Astrocyte (in vitro differentiated cells and primary cell): ENCODE results near the gene BAG5. TPM values are rescaled to one million over a fixed set of nuclear protein-coding genes. Genes with fewer than 3 reads are reported as not detected.

Experiments used
- DNase-seq: peaks from one replicate; pipeline ENCODE4 v3.0.0-alpha.2; 2010; ENCODE audit warnings: low read depth
- FAIRE-seq: peaks from 2 replicates; lab custom pipeline; 2011; peaks lifted over from hg19 to GRCh38; lab: Jason Lieb, UNC
- H2AFZ ChIP-seq: 2 replicates; pipeline ENCODE4 v1.6.0; 2012; ENCODE audit warnings: low read depth, low read length, inconsistent platforms
- H3K27ac ChIP-seq: 2 replicates; pipeline ENCODE4 v1.5.1; 2011; ENCODE audit warnings: low read depth, low read length, inconsistent platforms
- H3K27me3 ChIP-seq: 2 replicates; pipeline ENCODE4 v1.6.0; 2011; ENCODE audit warnings: low read length, inconsistent platforms; ENCODE audit not compliant: insufficient read depth
- H3K36me3 ChIP-seq: 2 replicates; pipeline ENCODE4 v1.5.1; 2011; ENCODE audit warnings: low read length, inconsistent platforms; ENCODE audit not compliant: insufficient read depth
- H3K4me1 ChIP-seq: 2 replicates; pipeline ENCODE4 v1.5.1; 2011; ENCODE audit warnings: low read length, inconsistent platforms; ENCODE audit not compliant: insufficient read depth
- H3K4me2 ChIP-seq: 2 replicates; pipeline ENCODE4 v1.6.0; 2012; ENCODE audit warnings: low read length, inconsistent platforms
- H3K4me3 ChIP-seq: 2 replicates; pipeline ENCODE4 v1.5.1; 2011; ENCODE audit warnings: low read depth, mild to moderate bottlenecking, low read length, inconsistent platforms; ENCODE audit not compliant: insufficient read depth
- H3K79me2 ChIP-seq: 2 replicates; pipeline ENCODE4 v1.6.0; 2012; ENCODE audit warnings: mild to moderate bottlenecking, low read length, inconsistent platforms; ENCODE audit not compliant: insufficient read depth
- H3K9ac ChIP-seq: 2 replicates; pipeline ENCODE4 v1.6.0; 2012; ENCODE audit warnings: mild to moderate bottlenecking, low read length, inconsistent platforms
- H3K9me3 ChIP-seq: 2 replicates; pipeline ENCODE4 v1.5.1; 2012; ENCODE audit warnings: low read depth, mild to moderate bottlenecking, low read length, inconsistent platforms; ENCODE audit not compliant: insufficient read depth
- H4K20me1 ChIP-seq: 2 replicates; pipeline ENCODE4 v1.6.0; 2012; ENCODE audit warnings: low read length, inconsistent platforms; ENCODE audit not compliant: insufficient read depth
- H3K27ac Mint-ChIP-seq: one replicate; pipeline ENCODE4 v1.8.0; 2021; ENCODE audit warnings: mild to moderate bottlenecking, mixed read lengths; ENCODE audit not compliant: unreplicated experiment
- H3K27me3 Mint-ChIP-seq: one replicate; pipeline ENCODE4 v1.8.0; 2021; ENCODE audit warnings: low read depth, mixed read lengths; ENCODE audit not compliant: unreplicated experiment
- H3K36me3 Mint-ChIP-seq: one replicate; pipeline ENCODE4 v1.8.0; 2021; ENCODE audit warnings: low read depth, mixed read lengths; ENCODE audit not compliant: unreplicated experiment
- H3K4me1 Mint-ChIP-seq: one replicate; pipeline ENCODE4 v1.8.0; 2021; ENCODE audit warnings: low read depth, mixed read lengths; ENCODE audit not compliant: unreplicated experiment
- H3K4me3 Mint-ChIP-seq: one replicate; pipeline ENCODE4 v1.8.0; 2021; ENCODE audit warnings: mild to moderate bottlenecking, moderate library complexity, mixed read lengths; ENCODE audit not compliant: unreplicated experiment
- H3K9me3 Mint-ChIP-seq: one replicate; pipeline ENCODE4 v1.8.0; 2021; ENCODE audit warnings: mild to moderate bottlenecking, mixed read lengths; ENCODE audit not compliant: unreplicated experiment
- EZH2 ChIP-seq: IDR thresholded peaks from 2 replicates; pipeline ENCODE4 v1.6.1; 2012; ENCODE audit warnings: mild to moderate bottlenecking, low read length, inconsistent platforms; ENCODE audit not compliant: insufficient read depth
- total RNA-seq: library from RNA; stranded (reverse); gene quantifications from 2 replicates; pipeline ENCODE4 v1.2.1, GENCODE V29; 2021
- TF ChIP-seq, protein P1 (sequence below): IDR thresholded peaks from 2 replicates; pipeline ENCODE4 v1.5.1; 2011; ENCODE audit warnings: low read depth, mild to moderate bottlenecking, inconsistent platforms, low read length, moderate library complexity; ENCODE audit not compliant: insufficient read depth

The BAG5 gene
- total RNA-seq, 1 donor from 2014 or later: 35.2 TPM

DNA sequence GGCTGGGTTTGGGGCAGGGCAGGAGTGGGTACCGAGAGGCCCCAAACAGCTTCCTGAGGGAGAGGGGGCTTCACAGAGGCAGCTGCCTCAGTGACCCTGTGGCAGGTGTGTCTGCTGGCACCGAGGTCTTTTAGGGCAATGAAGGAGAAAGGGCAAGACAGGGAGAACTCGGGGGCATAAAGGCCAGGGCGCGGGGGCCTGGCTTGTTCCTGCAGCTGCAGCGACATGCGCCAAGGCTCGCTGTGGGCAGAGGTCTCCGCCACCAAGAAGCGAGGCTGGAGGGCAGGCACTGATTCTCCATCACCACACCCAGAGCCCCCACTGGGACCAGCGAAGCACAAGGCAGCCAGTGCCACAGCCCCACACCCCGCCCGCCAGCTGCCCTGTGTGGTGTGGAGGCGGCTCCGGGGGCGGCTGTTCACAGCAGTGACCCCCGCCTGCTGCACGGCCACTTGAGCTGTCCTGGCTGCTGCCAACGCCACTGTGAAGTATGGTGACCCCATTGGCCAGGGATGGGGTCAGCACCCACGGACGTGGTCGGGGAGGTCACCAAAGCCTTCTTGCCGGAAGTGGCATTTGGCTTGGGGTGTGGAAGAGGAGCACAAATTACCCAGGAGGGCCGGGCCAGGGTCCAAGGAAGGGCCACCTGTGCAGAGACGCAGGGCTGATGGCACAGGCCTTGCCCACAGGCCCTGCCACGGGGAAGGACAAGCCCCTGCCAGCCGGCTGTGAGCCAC is 16.4 kb downstream of the BAG5 start:
- Mint-ChIP-seq H3K27ac (no peak overlapping the region), H3K4me3 (no peak overlapping the region), H3K27me3 (no peaks in the 10 kb centered on the region), H3K9me3 (no peaks in the 10 kb centered on the region), H3K4me1 (peaks cover 4% of the 10 kb centered on the region), H3K36me3 (no peaks in the 10 kb centered on the region)
- Histone ChIP-seq H3K4me3 (no peak overlapping the region), H3K9ac (no peak overlapping the region), H3K27ac (no peak overlapping the region), H3K4me1 (peaks cover 16% of the 10 kb centered on the region), H3K4me2 (no peak overlapping the region), H3K27me3 (no peaks in the 10 kb centered on the region), H3K79me2 (no peaks in the 10 kb centered on the region), H4K20me1 (peaks cover 13% of the 10 kb centered on the region), H3K9me3 (no peaks in the 10 kb centered on the region), H3K36me3 (no peaks in the 10 kb centered on the region), H2AFZ (no peak overlapping the region)
- no peak for FAIRE-seq
- DNase-seq: no peak
- TF ChIP-seq, protein P1, sequence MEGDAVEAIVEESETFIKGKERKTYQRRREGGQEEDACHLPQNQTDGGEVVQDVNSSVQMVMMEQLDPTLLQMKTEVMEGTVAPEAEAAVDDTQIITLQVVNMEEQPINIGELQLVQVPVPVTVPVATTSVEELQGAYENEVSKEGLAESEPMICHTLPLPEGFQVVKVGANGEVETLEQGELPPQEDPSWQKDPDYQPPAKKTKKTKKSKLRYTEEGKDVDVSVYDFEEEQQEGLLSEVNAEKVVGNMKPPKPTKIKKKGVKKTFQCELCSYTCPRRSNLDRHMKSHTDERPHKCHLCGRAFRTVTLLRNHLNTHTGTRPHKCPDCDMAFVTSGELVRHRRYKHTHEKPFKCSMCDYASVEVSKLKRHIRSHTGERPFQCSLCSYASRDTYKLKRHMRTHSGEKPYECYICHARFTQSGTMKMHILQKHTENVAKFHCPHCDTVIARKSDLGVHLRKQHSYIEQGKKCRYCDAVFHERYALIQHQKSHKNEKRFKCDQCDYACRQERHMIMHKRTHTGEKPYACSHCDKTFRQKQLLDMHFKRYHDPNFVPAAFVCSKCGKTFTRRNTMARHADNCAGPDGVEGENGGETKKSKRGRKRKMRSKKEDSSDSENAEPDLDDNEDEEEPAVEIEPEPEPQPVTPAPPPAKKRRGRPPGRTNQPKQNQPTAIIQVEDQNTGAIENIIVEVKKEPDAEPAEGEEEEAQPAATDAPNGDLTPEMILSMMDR: no peak
- no peak for TF ChIP-seq EZH2

DNA sequence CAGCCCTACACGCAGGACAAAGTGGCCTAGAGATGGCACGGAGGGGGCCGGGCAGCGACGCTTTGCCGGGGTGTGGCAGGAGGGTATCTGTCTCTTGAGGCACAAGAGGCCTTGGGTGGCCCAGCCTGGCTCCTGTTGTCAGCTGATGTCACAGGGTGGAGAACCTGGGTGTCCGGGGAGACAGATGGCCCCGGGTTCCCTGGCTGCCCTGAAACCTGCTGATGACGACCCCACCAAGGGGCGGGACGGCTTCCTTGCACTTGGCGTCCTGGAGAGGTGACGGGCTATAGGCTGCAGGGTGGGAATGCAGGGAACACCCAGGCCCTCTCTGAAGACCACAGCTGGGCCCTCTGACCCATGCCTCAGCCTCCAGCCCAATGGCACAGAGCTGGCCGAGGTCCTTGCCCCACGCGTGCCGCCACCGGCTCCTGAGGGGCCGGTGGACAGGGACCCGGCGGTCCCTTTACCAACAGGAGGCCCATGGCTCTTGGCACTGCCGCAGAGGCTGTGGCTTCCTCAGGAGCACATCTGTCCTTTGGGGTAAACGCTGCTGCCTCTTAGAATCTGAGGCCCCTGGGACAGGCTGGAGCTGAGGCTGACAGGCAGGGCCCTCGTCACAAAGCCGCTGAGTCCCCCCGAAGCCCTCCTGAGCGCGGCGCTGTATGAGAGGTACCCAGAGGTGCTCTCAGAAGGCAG is 17.1 kb downstream of the BAG5 start:
- Histone ChIP-seq H3K27ac (no peak overlapping the region), H3K4me1 (peaks cover 22% of the 10 kb centered on the region), H3K9me3 (no peaks in the 10 kb centered on the region), H3K27me3 (no peaks in the 10 kb centered on the region), H3K9ac (no peak overlapping the region), H3K79me2 (no peaks in the 10 kb centered on the region), H2AFZ (no peak overlapping the region), H4K20me1 (peaks cover 13% of the 10 kb centered on the region), H3K4me3 (no peak overlapping the region), H3K4me2 (no peak overlapping the region), H3K36me3 (no peaks in the 10 kb centered on the region)
- H3K4me1 Mint-ChIP-seq: peaks cover 8% of the 10 kb centered on the region
- no peak for TF ChIP-seq EZH2
- TF ChIP-seq, protein P1: no peak
- DNase-seq (no peak), FAIRE-seq (no peak)
- no peaks in the 10 kb centered on the region for H3K27me3 Mint-ChIP-seq
- H3K9me3 Mint-ChIP-seq: no peaks in the 10 kb centered on the region
- no peaks in the 10 kb centered on the region for H3K36me3 Mint-ChIP-seq
- no peak overlapping the region for H3K27ac Mint-ChIP-seq
- H3K4me3 Mint-ChIP-seq: no peak overlapping the region
